OCI-LY3 (cell line): ENCODE results near the gene LIMA1.

Experiments
- H2AFZ ChIP-seq: fragments of 200-600, 300-600 bp; shearing (Covaris generic); 2 replicates; pipeline ENCODE4 v1.6.0; 2014; ENCODE audit warnings: antibody characterized with exemption, low read depth, low read length
- H3K27ac ChIP-seq: fragments of 200-600, 300-600 bp; sonication (generic); 2 replicates; pipeline ENCODE4 v1.5.1; 2014; ENCODE audit warnings: mild to moderate bottlenecking, low read length, moderate library complexity, mixed read lengths
- H3K27me3 ChIP-seq: fragments of 200-600, 300-600 bp; sonication (generic); 2 replicates; pipeline ENCODE4 v1.6.1; 2014; ENCODE audit warnings: low read depth, low read length, mixed read lengths
- H3K36me3 ChIP-seq: fragments of 200-600, 300-600 bp; sonication (generic); replicated peaks from 2 replicates; pipeline ENCODE3; 2014; ENCODE audit warnings: low read depth, low read length, mixed read lengths
- H3K4me1 ChIP-seq: fragments of 300-600, 200-600 bp; sonication (generic); 2 replicates; pipeline ENCODE4 v1.6.1; 2014; ENCODE audit warnings: low read length, mixed read lengths
- H3K4me2 ChIP-seq: fragments of 200-600, 300-600 bp; sonication (generic); 2 replicates; pipeline ENCODE4 v1.6.1; 2014; ENCODE audit warnings: low read length, mixed read lengths
- H3K4me3 ChIP-seq: fragments of 300-600, 200-600 bp; sonication (generic); 2 replicates; pipeline ENCODE4 v1.5.1; 2014; ENCODE audit warnings: antibody characterized with exemption, mild to moderate bottlenecking, low read length, moderate library complexity
- H3K79me2 ChIP-seq: fragments of 300-600, 200-600 bp; shearing (Covaris generic); 2 replicates; pipeline ENCODE4 v1.6.1; 2014; ENCODE audit warnings: mild to moderate bottlenecking, low read length, mixed read lengths
- H3K9ac ChIP-seq: fragments of 300-600, 200-600 bp; shearing (Covaris generic); 2 replicates; pipeline ENCODE4 v1.6.0; 2014; ENCODE audit warnings: mild to moderate bottlenecking, low read length, moderate library complexity
- H3K9me3 ChIP-seq: fragments of 200-600, 300-600 bp; shearing (Covaris generic); 2 replicates; pipeline ENCODE4 v1.6.1; 2014; ENCODE audit warnings: low read length, mixed read lengths; ENCODE audit not compliant: insufficient read depth
- H4K20me1 ChIP-seq: fragments of 200-600, 300-600 bp; sonication (generic); 2 replicates; pipeline ENCODE4 v1.6.1; 2016; ENCODE audit warnings: low read length, mixed read lengths; ENCODE audit not compliant: insufficient read depth
- EZH2phosphoT487 ChIP-seq: fragments of 200-600 bp; shearing (Covaris generic); IDR thresholded peaks from 2 replicates; pipeline ENCODE4 v1.6.1; 2018; ENCODE audit warnings: antibody characterized with exemption, mixed run types, low read depth
- TF ChIP-seq, protein P1 (sequence below): fragments of 200-600, 300-600 bp; sonication (generic); IDR thresholded peaks from 2 replicates; pipeline ENCODE4 v1.5.1; 2014; ENCODE audit warnings: antibody characterized with exemption, low read length, low read depth

The LIMA1 gene

GRCh38 chr12:50282721-50283228 lies 545 bp downstream of the LIMA1 start:
- Histone ChIP-seq H2AFZ (peak overlapping the region; percentile 80), H3K27ac (no peak overlapping the region), H3K4me2 (peak overlapping the region; percentile 92), H4K20me1 (no peaks in the 10 kb centered on the region), H3K79me2 (peaks cover 8% of the 10 kb centered on the region), H3K36me3 (no peaks in the 10 kb centered on the region), H3K4me1 (peaks cover 14% of the 10 kb centered on the region), H3K4me3 (peak overlapping the region; percentile 93), H3K9me3 (no peaks in the 10 kb centered on the region), H3K27me3 (peaks cover 14% of the 10 kb centered on the region), H3K9ac (peak overlapping the region; percentile 37; the same call in 1 of the 2 replicates)
- TF ChIP-seq, protein P1, sequence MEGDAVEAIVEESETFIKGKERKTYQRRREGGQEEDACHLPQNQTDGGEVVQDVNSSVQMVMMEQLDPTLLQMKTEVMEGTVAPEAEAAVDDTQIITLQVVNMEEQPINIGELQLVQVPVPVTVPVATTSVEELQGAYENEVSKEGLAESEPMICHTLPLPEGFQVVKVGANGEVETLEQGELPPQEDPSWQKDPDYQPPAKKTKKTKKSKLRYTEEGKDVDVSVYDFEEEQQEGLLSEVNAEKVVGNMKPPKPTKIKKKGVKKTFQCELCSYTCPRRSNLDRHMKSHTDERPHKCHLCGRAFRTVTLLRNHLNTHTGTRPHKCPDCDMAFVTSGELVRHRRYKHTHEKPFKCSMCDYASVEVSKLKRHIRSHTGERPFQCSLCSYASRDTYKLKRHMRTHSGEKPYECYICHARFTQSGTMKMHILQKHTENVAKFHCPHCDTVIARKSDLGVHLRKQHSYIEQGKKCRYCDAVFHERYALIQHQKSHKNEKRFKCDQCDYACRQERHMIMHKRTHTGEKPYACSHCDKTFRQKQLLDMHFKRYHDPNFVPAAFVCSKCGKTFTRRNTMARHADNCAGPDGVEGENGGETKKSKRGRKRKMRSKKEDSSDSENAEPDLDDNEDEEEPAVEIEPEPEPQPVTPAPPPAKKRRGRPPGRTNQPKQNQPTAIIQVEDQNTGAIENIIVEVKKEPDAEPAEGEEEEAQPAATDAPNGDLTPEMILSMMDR, result no peak
- TF ChIP-seq EZH2phosphoT487, result no peak

DNA sequence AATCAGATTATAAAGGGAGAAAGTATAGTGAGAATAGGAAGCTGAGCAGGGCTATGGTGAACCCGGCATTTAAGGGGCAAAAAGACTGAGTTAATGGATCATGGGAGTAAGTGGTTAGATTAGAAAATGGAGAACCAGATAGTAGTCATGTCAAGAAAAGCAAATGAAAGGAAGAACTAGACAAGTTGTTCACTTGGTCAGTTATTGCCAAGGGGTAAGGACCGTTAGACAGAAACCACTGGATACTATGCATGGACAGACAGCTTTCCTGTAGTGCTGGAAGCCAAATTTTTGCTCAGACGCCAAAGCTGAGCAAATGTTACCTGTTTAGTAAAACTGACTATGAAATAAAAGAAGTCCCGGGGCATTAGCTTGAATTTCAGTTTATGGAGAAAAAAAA lies 3.8 kb downstream of the LIMA1 start:
- H3K36me3 ChIP-seq, result no peaks in the 10 kb centered on the region
- no peak overlapping the region for H3K4me2 ChIP-seq
- no peaks in the 10 kb centered on the region for H3K9me3 ChIP-seq
- peaks cover 14% of the 10 kb centered on the region for H3K4me1 ChIP-seq
- TF ChIP-seq, protein P1, result no peak
- TF ChIP-seq EZH2phosphoT487, result no peak
- H3K79me2 ChIP-seq, result peaks cover 8% of the 10 kb centered on the region
- H3K27me3 ChIP-seq, result peaks cover 14% of the 10 kb centered on the region
- H3K27ac ChIP-seq, result no peak overlapping the region
- H3K4me3 ChIP-seq, result no peak overlapping the region
- no peaks in the 10 kb centered on the region for H4K20me1 ChIP-seq
- no peak overlapping the region for H2AFZ ChIP-seq
- H3K9ac ChIP-seq, result no peak overlapping the region

- Histone ChIP-seq H3K36me3 (no peaks in the 10 kb centered on the region), H3K27ac (no peak overlapping the region), H3K4me2 (no peak overlapping the region), H4K20me1 (no peaks in the 10 kb centered on the region), H3K27me3 (peaks cover 8% of the 10 kb centered on the region; the same call in 1 of the 2 replicates), H2AFZ (no peak overlapping the region), H3K79me2 (no peaks in the 10 kb centered on the region), H3K9ac (no peak overlapping the region), H3K4me3 (no peak overlapping the region), H3K4me1 (peaks cover 4% of the 10 kb centered on the region), H3K9me3 (no peaks in the 10 kb centered on the region)
- TF ChIP-seq, protein P1, result no peak
- no peak for TF ChIP-seq EZH2phosphoT487
Measured at GRCh38 chr12:50276912-50277671, 6.2 kb downstream of the LIMA1 start.

DNA sequence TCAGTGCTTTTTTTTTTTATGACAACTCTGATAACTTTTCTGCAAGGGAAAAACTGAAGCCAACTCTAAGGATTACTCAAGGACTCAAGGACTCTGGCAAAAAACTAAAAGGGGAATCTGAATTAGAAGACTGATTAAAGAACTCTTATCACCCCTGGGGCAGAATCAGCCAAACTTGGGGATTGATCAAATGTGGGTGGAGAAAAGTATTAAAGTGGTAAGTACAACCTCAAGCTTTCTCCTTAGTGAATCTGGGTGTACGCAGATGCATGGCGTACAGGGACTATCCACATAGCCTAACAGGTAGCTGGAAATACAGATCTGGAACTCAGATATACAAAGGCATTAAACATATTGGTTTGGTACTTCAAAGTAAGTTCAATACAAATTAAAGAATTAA lies 7.3 kb downstream of the LIMA1 start:
- no peak overlapping the region for H3K9ac ChIP-seq
- no peaks in the 10 kb centered on the region for H3K79me2 ChIP-seq
- H3K27me3 ChIP-seq, result no peaks in the 10 kb centered on the region; the same call in 1 of the 2 replicates
- no peaks in the 10 kb centered on the region for H4K20me1 ChIP-seq
- no peak overlapping the region for H3K4me2 ChIP-seq
- H3K4me1 ChIP-seq, result peaks cover 4% of the 10 kb centered on the region
- no peak overlapping the region for H2AFZ ChIP-seq
- H3K27ac ChIP-seq, result no peak overlapping the region
- no peaks in the 10 kb centered on the region for H3K36me3 ChIP-seq
- no peaks in the 10 kb centered on the region for H3K9me3 ChIP-seq
- TF ChIP-seq EZH2phosphoT487, result no peak
- TF ChIP-seq, protein P1, result no peak
- no peak overlapping the region for H3K4me3 ChIP-seq
